Measurements from ENCODE around the gene FRMD4B. TPM values are rescaled to one million over a fixed set of nuclear protein-coding genes. Genes with fewer than 3 reads are reported as not detected.

Gene FRMD4B
- total RNA-seq, 1 donor = 76.5 TPM

DNA sequence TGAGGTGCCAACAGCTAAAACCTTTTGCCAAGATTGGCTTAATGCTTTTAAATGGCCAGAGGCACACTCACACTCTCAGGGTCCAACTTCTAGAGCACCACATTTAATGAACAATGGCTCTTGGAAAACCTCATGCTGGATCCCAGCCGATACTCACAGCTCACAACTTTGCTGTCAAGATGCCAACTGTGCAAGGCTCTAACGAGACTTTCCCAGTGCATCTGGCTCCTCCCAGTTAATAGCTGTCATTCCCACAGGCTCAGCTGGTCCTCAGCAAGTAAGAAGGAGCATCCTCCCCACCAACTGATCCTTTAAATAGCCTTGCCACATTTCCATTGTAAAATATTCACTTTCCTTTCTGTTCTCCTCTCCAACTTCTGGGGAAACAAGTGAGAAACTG is 20.3 kb upstream of the FRMD4B start:
- no peak for DNase-seq (ENCODE audit: low read depth in 2 of 3, low spot score in 2 of 3)

DNA sequence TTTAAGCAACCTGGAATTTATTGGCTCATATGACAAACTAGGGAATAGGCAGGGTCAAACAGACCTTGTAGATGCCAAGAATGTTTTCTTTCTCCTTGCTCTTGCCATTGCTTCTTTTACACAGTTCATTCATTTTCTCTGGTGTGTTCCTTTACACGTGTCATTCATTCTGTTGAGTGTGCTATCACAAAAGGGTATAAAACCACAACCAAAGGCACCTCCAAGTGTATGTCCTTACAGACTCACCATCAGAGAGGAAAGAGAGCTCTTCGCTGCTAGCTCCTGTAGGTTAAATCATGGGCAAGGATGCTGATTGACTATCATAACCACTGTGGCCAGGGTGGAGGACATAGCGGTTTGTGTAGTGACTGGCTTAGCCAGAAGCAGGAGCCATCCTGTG is 19.2 kb upstream of the FRMD4B start:
- no peak for DNase-seq (ENCODE audit: low read depth in 2 of 3, low spot score in 2 of 3)

DNA sequence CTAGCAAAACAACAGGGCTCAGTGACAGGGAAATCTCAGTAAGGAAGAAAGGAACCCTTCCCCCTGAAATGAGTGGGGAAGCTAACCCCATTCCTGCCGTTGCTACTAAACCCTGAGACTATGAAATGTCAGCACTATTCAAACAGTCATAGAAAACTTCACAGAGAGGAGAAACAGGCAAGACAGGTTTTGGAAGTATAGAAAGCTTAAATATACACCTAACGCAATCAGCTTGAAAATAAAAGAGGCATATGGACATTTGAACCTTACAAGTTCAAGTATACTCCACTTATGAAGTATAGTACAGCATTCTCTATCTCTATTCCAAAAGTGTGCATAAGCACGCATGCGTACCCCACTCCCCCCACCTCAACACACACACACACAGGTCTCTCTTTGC is 17.6 kb upstream of the FRMD4B start:
- no peak for DNase-seq (ENCODE audit: low read depth in 2 of 3, low spot score in 2 of 3)

DNA sequence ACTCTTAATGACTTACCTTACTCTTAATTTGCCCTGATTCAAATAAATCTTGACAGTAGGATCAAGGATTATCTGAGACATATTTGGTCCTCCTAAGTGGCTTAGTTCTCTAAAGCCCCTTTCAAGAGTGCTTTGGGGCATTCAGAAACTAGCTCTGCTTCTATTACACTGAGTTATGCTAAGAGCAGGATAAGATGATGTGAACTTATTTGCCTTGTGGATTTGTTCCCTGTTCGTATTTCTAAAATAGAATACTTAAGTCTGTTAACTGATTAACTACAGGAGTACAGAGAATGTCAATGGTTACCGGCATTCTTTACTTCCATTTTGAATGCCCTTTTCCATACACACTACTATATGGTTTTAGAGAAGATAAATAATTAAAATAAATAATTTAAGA is 14.8 kb upstream of the FRMD4B start:
- DNase-seq (ENCODE audit: low read depth in 2 of 3, low spot score in 2 of 3) = no peak

DNA sequence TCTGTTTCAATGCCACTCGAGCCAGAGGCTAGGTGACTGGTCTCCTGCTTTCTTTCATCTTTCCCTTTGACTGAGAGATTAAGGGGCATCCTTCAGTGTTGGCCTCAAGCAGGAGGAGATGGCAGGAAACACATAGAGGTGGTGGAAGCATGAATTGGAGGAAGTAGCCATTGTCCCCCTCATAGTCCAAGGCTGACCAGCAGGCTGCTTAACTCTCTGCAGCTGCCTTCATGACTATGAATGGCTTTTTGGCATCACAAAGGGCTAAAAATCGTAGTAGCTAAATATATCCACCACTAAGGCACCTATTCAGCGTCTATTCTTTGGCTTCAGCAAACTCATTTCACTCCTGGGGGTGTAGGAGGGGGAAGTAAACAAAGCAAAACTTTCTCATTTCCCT is 7.0 kb upstream of the FRMD4B start:
- no peak for DNase-seq (ENCODE audit: low read depth in 2 of 3, low spot score in 2 of 3)

DNA sequence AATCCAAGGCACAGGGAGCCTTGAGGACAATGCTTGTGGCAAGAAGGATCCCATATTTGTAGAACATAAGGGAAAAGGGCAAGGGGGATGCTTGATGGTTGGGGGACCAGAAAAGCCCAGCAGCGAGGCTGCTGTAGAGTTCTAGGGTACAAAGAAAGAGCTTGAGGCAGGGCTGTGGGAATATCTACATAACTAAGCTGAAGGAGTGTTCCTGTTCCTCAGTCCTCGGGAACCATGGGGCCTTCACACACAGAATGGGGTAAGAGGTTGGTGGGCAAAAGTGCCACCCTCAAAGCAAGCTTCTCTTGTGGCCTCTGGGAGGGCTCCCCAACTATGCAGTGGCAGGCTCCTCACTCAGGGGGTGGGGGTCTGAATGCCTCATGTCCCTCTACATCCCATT is 6.5 kb upstream of the FRMD4B start:
- no peak for DNase-seq (ENCODE audit: low read depth in 2 of 3, low spot score in 2 of 3)

DNA sequence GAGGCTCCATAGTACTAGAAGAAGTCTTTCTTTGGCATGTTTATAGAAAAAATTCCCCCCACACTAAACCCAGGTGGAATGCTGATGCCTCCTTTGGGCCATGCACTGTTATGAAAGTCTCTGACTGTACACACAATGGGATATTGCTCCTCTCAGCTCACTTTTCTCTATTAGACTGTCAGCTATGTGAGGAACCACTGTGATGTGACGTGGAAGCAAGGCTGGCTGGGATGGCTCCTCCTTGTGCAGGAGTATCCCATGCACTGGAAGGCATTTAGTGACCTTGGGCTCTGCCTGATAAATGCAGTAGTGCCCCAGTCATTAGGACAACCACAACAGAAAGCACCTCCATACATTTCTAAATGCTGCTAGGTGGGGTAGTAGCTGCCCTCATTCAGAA is 5.7 kb upstream of the FRMD4B start:
- DNase-seq (ENCODE audit: low read depth in 2 of 3, low spot score in 2 of 3) = no peak

DNA sequence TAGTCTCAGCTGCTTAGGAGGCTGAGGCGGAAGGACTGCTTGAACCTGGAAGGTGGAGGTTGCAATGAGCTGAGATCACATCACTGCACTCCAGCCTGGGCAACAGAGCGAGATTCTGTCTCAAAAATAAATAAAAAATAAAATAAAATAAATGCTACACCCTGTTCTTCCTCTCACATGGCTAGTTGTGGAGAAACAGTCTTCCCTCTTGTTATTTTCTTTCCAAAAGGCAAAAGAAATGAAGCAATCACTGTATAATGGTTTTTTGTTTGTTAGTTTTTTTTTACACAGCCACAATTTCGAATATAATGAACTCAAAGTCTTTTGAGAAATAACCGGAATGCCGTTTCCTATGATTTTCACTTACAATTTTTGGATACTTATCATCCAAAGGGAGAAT is 4.9 kb upstream of the FRMD4B start:
- DNase-seq (ENCODE audit: low read depth in 2 of 3, low spot score in 2 of 3) = no peak

DNA sequence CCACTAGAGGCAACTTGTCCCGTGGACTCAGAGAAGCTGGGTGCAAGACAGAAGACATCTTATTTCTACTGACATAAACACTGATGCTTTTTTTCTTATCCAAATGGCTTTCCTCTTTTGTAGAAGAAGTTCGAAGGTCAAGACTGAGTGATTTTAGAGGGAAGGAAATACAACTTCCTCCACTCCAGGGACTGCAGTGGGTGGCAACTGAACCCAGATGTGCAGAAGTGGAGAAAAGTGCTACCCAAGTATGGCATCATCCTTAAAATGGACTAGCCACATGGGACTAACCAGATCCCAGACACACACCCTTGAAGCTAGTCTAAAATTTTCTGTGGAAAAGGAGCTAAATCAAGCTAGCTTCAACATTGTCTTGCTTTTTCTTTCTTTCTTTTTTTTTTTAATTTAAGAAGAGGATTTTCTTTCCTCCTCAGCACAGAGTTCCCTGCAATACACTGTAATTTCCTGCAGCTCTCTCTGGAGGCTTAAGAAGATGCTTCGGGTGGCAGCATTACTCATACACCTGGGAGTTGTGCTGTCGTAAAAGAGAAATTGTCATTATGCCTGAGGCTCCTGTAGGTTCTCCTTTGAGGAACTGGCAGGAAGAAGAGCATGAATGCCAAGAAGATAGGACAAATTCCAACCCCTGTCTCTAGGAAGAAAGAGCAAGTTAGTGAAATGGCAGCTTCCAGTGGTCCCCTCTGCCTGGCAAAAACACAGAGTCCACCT is 3.8 kb upstream of the FRMD4B start:
- DNase-seq (ENCODE audit: low read depth in 2 of 3, low spot score in 2 of 3) = peak in 1 of 3 donors; percentile 15

DNA sequence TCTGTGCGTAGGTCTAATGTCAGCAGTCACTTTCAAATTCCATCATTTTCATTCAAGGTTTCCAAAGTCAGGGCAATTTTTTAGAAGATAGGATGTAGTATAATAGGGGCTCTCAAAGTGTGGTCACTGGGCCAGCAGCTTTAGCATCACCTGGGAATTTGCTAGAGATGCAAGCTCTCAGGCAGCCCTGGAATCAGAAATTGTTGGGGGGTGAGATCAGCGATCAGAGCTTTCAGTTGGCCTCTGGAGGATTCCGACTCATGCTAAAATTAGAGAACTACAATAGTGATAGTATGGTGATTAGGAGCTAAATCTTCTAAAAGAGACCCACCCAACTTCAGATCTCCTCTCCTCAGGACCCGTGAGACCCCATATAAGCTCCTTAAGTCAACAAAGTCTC is 2.4 kb upstream of the FRMD4B start:
- DNase-seq (ENCODE audit: low read depth in 2 of 3, low spot score in 2 of 3) = no peak

DNA sequence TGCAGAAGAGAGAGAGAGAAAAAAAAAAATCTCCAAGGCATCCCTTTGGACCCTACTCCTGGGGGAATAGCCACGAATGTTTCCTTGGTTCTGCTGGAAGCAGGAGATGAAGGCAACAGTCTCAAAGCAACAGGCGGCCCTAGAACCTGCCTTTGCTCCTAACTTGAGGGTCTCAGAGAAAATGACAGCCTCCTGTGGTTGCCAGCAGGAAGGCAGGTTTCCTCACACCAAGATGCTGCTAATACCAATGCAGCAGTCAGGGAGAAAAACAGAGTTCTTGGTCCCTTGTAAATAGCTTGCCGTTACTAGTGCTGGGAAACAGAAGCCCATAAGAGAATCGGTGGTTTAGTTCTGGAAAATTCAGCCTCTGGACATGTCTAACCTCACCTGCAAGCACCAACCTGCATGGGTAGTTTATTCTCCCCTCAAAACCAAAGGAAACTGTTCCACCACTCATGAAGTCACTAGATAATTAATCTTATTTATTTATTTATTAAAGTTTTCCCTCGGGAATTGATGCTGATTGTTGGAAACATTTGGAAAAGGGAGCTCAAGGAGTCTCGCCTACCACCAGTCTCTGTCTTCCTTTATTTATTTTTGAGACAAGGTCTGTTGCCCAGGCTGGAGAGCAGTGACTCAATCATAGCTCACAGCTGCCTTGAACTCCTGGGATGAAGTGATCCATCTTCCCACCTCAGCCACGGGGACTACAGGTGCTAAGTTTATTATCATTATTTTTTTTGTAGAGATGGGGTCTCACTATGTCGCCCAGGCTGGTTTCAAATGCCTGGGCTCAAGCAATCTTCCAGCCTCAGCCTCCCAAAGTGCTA is 883 bp upstream of the FRMD4B start:
- DNase-seq (ENCODE audit: low read depth in 2 of 3, low spot score in 2 of 3) = peak in 2 of 3 donors; percentile 51 to 70

DNA sequence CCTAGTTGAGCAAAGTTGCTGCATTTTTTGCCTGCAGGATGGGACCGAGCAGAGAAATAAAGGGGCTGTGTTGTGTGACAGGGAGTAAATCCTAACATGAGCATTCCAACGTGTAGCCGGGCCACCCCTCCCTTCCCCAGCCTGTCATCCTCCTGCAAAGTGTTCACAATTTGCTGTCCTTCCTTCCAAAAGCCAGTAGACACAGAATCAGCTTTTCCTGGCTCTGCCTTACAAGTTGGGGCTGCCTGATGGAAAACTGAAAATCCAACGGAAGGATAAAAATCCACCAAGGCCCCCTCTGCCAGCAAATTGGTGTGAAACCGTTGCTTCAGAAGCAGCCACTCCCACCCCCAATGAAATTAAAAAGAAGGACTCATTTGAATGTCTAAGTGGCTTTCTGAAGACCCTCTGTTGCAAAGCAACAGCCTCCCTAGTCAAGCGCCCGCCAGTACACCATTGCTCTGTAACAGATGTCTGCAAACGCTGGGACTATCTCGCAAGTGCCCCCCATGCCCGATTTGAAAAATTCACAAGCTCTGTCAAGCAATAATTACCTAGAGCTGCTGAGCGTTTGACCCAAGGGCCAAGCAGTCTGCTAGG is 665 bp downstream of the FRMD4B start:
- peak in 1 of 3 donors; percentile 13 for DNase-seq (ENCODE audit: low read depth in 2 of 3, low spot score in 2 of 3)

DNA sequence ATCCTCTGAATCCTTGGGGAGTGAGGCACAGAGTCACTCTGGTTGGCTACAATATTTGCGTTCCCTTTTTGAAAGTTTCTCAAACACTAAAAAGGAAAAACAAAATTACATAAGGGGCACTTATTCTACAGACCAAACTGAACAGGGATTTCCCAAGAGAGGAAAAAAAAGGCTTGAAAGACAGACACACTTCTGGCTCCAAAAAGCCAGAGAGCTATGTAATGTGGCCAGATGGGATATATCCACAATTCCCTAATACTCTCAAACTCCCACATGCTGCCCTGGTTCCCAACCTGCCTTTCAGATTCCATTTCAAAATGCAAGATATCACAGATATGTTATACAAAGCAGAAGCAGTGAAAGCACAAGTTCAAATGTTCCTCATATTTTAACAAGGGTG is 1.6 kb downstream of the FRMD4B start:
- DNase-seq (ENCODE audit: low read depth in 2 of 3, low spot score in 2 of 3) = no peak

DNA sequence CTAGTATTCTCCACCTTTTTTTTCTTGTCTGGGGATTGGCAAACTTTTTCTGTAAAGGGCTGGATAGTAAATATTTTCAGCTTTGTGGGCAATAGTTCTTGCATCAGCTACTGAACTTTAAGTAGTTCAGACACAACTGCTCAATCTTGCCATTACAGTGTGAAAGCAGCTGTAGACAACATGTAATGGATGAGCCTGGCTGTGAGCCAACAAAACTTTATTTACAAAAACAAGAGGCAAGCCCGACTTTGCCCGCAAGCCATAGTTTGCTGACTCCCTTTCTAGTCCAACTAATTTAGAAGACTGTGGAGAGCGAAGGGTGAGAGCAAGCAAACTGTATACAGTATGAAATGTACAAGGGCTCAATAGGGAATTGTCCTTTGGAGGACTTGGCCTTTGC is 6.2 kb downstream of the FRMD4B start:
- no peak for DNase-seq (ENCODE audit: low read depth in 2 of 3, low spot score in 2 of 3)

DNA sequence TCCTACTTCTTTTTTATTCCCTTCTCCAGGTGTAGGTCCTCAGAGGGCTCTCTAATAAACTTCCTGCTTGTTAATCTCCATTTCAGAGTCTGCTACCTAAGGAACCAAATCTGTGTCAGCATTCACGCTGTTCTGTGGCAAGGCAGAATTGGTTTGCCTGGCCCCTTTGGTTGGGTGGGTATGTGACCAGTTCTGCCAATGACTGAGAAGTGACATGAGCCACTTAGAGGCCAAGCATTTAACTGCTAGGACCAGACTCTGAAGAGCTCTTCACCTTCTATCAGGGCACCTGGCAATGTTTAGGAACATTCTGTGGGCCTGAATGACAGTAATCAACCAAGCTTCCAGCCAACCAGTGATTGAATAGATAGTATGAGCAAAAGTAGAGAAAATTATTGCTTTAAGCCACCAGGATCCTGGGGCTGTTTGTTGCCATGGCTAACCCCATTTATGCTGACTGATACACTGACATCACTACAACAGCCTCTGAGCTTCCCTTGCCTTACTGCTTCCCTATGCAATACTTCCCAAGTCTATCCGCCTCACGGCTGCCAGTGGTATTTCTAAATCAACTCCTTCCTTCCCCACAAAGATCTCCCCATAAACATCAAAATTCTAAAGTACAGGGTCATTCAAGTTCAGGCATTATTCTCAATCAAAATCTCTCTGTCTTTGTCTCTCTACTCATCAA is 7.6 kb downstream of the FRMD4B start:
- no peak for DNase-seq (ENCODE audit: low read depth in 2 of 3, low spot score in 2 of 3)

DNA sequence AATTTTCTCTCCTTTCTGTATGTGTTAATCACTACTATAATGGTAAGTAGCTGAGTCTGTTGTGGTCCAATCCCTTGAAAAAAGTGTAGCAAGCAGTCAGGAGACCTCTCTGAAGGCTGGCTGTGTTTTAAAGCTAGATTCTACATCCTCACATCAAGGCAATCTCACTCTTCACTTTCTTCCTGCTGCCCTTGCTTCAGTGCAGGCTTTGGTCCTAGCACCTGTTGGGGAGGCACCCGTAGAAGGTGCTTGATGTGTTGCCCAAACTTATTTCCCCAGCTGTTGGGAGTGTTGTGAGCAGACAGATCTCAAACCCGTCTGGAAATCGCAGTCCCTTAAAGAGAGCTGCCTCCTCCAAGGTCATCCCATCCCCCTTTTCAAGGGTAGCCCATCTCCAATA is 8.6 kb downstream of the FRMD4B start:
- no peak for DNase-seq (ENCODE audit: low read depth in 2 of 3, low spot score in 2 of 3)

DNA sequence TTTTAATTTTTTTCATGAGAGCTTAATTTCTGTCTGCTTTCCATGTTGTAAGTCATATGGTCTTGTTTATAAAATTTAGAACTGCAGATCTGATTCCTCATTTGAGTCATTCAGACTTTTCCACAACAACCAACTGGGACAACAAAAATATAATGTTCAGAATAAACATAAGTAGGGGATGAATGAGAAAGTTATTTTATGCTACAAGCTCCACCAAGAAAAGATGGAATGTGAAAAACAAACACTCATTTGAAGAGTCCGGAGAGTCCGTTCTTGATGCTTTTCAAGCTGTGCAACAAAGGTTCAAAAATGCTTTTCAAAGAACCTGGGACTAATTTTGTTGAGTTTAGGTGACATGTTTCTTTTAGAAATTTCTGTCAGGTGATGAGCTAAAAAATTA is 9.2 kb downstream of the FRMD4B start:
- DNase-seq (ENCODE audit: low read depth in 2 of 3, low spot score in 2 of 3) = no peak

DNA sequence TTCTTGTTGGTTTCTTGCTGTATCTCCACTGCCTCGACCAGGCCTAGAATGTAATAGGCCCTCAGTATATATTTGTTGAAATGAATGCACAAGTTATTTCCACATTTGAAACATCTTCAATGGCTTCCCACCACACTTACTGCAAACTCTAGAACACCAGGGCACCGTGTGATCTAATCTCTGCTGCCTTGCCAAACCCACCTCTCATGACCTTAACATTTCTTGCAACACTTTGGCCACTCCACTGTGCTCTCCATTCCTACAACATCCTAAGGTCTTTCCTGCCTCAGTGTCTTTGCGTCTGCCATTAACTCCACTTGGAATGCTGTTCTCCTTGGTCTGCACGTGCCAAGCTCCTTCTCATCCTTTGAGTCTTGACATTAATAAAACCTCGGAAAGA is 14.1 kb downstream of the FRMD4B start:
- no peak for DNase-seq (ENCODE audit: low read depth in 2 of 3, low spot score in 2 of 3)

DNA sequence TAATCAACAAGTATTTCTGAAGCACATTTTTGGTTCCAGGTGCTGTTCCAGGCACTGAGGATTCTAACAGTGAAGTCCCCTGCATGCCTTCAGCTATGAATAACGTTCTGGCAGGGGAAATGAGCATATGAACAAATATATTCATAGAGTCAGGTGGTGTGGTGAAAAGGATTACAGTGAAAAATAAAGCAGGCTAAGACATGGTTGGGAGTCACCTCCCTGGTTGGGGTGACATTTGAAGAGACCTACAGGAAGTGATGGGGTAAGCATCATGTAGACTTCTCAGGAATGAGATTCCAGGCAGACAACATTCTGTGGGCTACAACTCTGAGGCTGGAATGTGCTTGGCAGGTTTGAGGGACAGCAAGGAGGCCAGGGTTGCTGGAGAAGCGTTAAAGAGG is 15.0 kb downstream of the FRMD4B start:
- DNase-seq (ENCODE audit: low read depth in 2 of 3, low spot score in 2 of 3) = peak in 1 of 3 donors; percentile 15

DNA sequence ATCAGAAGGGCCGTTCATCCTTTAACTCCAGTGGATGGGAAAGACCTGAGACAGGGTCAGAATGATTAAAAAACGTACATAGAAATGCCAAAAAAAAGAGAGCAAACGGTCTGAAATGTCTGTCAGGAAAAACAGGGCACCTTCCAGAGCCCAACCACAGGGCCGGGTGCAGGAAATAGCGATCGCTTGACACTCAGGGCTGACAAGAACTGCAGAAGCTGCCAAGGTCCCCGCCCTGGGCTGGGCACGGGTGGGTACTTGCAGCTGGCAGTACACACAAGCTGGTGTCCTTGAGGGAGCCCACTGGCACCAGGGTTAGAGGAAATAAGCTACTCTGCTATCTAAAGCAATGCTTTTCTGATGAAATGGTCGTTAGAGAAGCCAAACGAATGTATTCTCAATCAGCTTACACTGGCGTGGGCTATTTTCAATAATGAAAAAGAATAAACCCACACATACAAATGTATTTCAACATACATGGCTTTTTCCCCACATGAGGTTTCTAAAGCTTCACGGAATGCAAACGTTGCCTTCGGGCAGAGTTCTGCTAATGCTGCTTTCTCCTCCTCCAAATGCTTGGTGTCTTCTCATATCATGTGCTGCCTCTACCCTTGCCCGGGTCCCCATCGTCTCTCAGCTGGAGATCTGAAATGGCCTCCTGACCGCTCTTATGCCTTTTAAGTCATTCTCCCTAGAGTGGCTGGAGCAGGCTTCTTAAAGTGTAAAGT is 15.6 kb downstream of the FRMD4B start:
- DNase-seq (ENCODE audit: low read depth in 2 of 3, low spot score in 2 of 3) = peak in 2 of 3 donors; percentile 78 to 91
